Activated naive CD8-positive, alpha-beta T cell treated with anti-CD3 and anti-CD28 coated beads, Interleukin-2, amount 50 U/mL, for 16 hours (primary cell): ENCODE measurements around the gene MYBBP1A.

Source experiments
- DNase-seq: peaks from one replicate; pipeline ENCODE4 v3.0.0-alpha.2; 2020; ENCODE audit warnings: low read depth, low spot score

The MYBBP1A gene

GRCh38 chr17:4572131-4572530 lies 16.9 kb upstream of the MYBBP1A start:
- DNase-seq, result no peak

- no peak for DNase-seq
Observed at GRCh38 chr17:4569591-4569990, 14.4 kb upstream of the MYBBP1A start.

- DNase-seq, result no peak
Observed at GRCh38 chr17:4566785-4567184, 11.6 kb upstream of the MYBBP1A start.

GRCh38 chr17:4565209-4566141 lies 10.3 kb upstream of the MYBBP1A start:
- DNase-seq, result no peak

GRCh38 chr17:4562015-4562969 lies 7.1 kb upstream of the MYBBP1A start:
- DNase-seq, result no peak

GRCh38 chr17:4560837-4561256 lies 5.7 kb upstream of the MYBBP1A start:
- DNase-seq, result no peak

GRCh38 chr17:4560421-4560820 lies 5.2 kb upstream of the MYBBP1A start, which contains the start of gene GGT6:
Gene GGT6 (minus strand): TSS chr17:4560577. CDS start chr17:4560521, 56 bp downstream.
- no peak for DNase-seq

GRCh38 chr17:4559966-4560365 lies 4.8 kb upstream of the MYBBP1A start:
- no peak for DNase-seq

GRCh38 chr17:4559139-4559791 lies 4.1 kb upstream of the MYBBP1A start:
- DNase-seq, result no peak

- DNase-seq, result no peak
Observed at GRCh38 chr17:4558347-4558971, 3.3 kb upstream of the MYBBP1A start.

- DNase-seq, result no peak
Observed at GRCh38 chr17:4557626-4558346, 2.6 kb upstream of the MYBBP1A start.

GRCh38 chr17:4556996-4557395 lies 1.8 kb upstream of the MYBBP1A start:
- DNase-seq, result no peak

GRCh38 chr17:4555873-4556759 lies 932 bp upstream of the MYBBP1A start:
- DNase-seq, result no peak

- DNase-seq, result no peak
Observed at GRCh38 chr17:4554441-4554996, 665 bp downstream of the MYBBP1A start.

- DNase-seq, result no peak
Observed at GRCh38 chr17:4553669-4554068, 1.5 kb downstream of the MYBBP1A start.

GRCh38 chr17:4551796-4552525 lies 3.2 kb downstream of the MYBBP1A start:
- DNase-seq, result no peak

- no peak for DNase-seq
Observed at GRCh38 chr17:4551141-4551540, 4.0 kb downstream of the MYBBP1A start.

GRCh38 chr17:4550534-4551039 lies 4.6 kb downstream of the MYBBP1A start:
- DNase-seq, result no peak
